Stimulated activated CD4-positive, alpha-beta T cell treated with anti-CD3 and anti-CD28 coated beads, Interleukin-4, amount 100 ng/mL, for 24 hours (primary cell): ENCODE results near the gene LAMB1.
"Not testable (repeated sequence)": the region's sequence is repeated elsewhere in the genome, so short reads cannot be mapped to it uniquely, and the experiment has no call there.

Experiments used
- DNase-seq: peaks from one replicate; pipeline ENCODE4 v3.0.0-alpha.2; 2020

LAMB1 gene

DNA sequence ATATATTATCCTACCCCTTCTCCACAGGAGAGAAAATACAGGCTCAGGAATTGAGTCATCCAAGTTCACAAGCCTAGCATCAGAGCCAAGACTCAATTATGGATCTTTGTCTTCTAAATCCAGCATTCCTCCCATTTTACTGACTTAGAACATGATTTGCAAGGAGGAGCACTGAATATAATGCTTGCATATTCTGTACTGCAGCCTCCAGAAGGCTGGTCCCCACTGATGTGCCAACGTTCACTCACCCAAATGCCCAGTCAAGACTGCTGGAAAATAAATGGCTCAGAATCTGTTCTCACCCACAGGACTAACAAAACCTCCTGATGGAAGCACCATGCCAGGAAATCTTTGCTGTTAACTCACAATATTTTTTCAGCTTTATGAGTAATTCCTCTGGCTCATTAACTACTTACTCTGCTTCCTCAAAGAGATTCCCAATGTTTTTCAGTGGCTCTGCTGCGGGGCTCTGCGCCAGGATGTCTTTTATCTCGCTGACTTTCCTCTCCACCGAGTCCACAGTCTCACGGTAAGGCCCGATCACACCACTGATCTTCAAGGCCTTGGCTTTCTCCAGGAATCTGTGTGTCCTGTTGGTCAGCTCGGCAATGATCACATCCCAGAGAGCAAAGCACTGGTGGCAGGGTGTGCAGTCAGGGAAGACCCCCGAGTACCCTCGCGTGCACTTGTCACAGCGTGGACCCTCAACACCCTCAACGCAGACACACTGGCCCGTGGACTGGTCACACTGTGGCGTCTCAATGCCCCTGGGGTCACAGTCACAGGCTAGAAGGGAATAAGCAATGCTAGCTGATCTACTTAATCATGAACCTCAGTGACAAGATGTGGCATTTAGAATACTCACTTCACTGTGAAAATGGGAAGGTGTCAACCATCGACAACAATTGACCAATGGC lies 63.1 kb downstream of the LAMB1 start:
- no peak for DNase-seq

DNA sequence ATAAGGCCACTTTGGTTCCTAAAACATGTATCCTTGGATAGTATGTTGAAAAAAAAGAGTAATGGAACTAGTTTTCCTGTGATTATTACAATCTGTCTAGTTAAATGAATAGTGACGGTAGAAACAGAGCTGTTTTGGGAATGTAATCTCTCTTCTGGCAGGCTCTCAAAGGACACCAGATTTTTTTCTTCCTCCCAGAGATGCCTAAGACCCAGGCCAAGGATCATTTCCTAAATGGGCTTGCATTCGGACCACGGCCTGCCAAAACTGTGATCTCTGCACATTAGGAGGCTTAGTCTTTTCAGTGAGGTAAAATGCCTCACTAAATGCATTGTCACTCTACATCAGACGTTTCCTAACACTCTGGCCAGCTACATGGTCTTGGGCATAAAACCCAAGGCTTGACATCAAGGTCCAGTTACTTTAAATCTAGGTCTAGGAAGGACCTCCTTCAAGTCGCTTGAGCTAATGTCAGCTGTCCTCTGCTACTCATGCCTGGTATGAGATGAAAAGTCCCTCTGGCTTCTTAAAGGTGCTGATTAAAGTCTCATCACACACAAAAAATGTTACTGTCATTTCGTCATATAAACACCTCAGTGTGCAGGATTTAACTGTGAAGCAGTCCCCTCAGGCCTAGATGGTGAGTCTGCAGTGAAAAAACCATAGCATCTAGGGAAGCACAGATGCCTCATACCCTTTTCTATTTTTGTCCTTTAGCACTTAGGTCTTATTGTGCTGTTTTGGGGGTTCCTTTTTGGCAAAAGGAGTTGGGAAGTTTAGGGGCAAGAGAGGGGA lies 64.3 kb downstream of the LAMB1 start:
- DNase-seq = no peak

DNA sequence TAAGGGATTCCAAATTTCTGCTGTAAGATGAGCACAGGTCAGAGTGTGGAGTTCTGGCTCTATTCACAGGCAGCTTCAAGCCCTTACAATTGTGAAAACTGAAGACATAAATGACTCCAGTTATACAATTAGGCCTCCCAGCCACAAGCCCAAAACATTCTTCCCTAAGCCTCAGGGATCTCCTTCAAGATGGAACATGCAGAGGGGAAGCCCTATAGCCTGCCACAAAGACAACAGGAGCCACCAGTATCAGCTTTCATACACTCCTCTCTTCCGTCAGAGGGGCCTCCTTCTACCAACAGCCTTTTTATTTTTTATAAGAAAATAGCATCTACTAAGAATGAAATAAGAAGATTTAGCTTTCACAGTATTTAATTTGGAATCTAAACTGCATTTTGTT lies 65.4 kb downstream of the LAMB1 start:
- no peak for DNase-seq

DNA sequence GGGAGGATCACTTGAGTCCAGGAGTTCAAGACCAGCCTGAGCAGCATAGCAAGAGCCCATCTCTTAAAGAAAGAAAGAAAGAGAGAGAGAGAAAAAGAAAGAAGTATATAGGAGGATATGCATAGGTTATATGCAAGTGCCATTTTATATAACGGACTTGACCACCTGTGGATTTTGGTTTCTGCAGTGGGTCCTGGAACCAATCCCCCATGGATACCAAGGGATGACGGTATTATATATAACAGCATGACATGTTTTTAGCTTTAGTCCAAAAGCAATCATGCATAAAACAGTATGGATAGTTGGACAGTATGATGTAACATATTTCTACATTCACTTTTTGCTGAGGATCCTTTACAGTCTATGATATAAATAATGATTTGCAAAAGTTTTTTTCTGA lies 66.6 kb downstream of the LAMB1 start:
- DNase-seq = no peak

DNA sequence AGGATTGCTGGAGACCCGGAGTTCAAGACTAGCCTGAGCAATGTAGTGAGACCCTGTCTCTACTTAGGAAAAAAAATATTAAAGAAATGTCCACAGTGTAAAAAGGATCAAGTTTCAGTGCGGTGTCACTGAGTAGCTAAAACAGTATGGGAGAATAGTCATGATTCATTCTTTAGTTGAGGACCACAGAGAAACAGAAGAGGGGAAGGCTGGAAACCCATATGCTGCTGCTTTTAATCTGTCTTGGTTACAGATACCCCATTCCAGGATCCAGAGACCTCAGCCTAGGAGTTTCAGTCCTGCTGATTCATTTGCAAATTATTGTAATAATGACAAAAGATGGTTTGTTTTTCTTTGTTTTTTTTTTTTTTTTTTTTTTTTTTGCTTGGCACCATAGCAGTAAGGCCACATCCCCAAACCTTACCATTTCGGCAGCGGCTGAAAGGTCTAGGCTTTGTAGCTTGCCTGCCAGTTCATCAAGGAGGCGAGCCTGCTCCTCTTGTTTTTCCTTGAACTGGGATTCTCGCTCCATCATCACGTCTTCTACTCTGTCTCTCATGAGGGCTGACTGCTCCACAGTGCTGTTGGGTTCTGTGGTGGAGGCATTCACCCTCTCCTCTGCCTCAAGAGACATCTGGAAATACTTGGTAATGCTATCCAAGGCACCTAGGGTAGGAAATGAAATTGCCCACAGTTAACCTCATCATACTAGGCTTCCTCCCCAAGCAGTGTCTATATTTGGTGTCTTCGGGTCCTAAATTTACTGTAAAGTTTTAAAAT lies 67.8 kb downstream of the LAMB1 start:
- no peak for DNase-seq

DNA sequence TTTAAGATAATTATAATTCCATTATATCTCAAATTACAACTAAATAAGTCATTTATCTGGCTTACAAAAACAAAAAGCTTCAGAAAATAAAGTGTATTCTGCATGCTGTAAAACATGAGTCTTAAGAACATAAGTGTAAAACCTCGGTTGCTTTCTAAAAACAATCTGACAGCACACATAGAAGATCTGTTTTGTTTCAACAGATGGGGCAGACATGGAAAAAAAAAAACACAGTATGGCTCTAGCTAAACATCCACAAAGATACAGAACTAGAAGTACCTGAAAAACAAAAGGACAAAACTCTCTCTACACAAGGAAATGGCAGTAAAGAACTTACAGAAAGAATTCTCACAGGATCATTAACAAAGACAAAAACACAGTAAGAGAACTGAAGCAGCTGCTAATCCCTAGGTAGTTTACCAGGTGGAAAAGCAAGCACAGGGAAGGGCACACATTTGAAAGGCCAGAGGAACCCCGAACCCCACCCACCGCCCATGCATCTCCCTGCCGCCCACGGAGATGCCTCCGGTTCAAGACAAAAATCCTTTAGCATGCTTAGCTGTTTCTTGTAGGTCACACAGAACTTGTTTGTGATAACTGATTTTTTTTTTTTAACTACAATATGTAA lies 69.5 kb downstream of the LAMB1 start:
- DNase-seq = no peak

DNA sequence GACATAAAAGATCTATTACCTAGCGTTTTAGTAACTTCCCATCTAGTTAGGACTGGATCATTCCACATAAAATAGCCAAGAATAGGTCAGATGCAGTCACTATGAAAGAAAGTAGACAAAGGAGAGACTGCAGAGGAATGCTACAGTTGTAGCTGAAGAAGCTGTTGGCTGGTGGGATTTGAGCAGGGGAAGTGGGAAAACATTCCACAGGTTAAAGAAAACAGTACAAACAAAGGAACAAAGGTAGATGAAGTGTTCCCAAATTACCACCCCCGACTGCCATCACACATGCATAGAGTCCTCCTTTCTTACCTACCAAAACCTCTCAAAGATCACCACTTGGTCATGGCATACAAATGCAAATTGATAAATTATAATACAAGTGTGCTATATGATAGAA lies 70.2 kb downstream of the LAMB1 start:
- no peak for DNase-seq

DNA sequence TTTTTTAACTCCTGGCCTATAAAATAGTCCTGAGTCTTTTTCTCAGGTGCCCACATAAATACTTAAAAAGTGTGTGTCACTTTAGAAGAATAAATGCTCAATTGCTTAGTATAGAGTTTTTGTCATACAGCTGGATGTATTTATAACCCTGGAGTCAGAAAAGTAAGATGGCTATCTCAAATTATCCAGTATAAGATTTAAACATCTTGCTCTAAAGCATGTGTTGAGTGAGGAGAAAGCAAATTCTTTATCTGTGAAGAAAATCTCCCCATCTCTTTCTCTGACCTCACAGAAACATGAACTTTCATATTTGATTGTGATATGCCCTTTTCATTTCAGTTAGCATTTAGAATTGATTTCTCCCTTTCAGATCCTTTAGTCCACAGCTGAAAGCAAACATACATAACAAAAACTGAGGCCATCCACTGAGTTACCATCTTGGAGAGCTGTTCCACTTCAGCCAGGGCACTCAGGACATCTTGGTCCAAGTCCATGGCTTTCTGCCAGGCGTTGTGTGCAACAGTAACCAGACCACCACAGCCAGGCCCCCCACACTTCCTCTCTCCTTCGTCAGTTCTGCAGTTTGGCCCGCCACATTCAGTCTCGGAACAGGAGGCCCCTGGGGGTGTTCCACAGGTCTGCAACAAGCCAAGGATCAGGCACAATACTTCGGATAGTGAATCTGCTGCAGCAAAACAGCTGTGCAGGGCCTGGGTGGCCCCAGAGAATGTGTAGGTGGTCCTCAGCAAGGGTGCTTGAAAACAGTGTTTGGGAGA lies 71.0 kb downstream of the LAMB1 start:
- DNase-seq = no peak

DNA sequence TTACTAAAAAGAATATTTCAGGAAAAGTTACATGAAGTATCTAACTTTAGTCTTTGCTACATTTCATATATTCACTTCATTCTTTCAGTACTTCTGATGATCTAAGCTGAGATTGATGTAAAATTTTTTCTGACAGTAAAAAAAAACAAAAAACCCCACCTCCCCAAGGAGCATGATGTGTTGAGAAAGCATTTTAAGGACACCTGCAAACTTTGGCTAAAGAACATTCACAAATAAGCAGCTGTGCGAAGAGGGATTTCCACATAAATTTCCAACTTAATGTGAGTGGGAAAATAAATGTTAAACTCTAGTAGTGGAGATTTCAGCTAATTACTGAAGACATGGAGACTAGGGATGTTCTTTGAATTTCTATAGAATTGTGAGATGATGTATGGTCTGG lies 76.5 kb downstream of the LAMB1 start:
- DNase-seq = no peak

DNA sequence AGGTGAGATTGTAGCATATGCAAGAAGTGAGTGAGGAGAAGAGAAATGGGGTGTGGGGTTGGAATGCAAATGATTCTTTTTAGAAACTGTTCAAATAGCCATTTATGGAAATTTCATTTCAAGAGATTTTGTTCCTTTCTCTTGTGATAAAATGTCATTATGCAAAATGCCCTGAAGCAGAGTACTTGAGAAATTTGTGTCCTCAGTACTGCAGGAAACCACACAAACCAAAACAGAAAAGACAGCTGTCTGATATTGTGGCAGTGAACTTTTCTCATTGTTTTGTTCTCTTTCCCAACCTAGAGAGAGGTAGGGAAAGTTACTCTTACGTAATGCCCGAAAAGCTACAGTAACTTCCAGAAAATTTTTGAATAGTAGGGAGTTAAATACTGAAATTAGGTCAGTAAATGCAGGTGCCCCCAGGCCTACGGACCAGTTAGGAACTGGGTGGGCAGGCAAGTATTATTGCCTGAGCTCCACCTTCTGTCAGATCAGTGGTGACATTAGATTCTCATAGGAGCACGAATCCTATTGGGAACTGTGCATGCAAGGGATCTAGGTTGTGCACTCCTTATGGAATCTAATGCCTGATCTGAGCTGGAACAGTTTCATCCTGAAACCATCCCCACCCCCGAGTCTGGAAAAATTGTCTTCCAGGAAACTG lies 78.0 kb downstream of the LAMB1 start:
- no peak for DNase-seq

DNA sequence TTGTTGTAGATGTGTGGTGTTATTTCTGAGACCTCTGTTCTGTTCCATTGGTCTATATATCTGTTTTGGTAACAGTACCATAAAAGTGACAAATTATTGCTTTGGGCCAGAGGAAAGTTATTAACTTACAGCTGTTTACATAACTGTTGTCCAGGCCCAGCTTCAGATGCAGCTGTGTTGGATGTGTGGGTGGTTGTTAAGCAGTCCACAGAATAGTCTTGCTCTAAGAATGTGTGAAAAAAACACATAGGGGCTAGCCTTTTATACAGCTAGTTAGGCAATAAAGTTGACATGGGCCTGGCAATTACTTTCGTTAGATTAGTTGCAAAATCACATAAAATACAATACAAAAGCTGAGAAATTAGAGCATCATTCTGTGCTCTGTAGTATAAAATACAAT lies 80.1 kb downstream of the LAMB1 start:
- no peak for DNase-seq

DNA sequence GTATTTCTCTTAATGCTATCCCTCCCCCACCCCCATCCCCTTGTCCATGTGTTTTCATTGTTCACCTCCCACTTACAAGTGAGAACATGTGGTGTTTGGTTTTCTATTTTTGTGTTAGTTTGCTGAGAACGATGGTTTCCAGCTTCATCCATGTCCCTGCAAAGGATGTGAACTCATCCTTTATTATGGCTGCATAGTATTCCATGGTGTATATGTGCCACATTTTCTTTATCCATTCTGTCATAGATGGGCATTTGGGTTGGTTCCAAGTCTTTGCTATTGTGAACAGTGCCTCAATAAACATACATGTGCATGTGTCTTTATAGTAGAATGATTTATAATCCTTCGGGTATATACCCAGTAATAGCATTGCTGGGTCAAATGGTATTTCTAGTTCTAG lies 81.1 kb downstream of the LAMB1 start:
- DNase-seq = not testable (repeated sequence)

DNA sequence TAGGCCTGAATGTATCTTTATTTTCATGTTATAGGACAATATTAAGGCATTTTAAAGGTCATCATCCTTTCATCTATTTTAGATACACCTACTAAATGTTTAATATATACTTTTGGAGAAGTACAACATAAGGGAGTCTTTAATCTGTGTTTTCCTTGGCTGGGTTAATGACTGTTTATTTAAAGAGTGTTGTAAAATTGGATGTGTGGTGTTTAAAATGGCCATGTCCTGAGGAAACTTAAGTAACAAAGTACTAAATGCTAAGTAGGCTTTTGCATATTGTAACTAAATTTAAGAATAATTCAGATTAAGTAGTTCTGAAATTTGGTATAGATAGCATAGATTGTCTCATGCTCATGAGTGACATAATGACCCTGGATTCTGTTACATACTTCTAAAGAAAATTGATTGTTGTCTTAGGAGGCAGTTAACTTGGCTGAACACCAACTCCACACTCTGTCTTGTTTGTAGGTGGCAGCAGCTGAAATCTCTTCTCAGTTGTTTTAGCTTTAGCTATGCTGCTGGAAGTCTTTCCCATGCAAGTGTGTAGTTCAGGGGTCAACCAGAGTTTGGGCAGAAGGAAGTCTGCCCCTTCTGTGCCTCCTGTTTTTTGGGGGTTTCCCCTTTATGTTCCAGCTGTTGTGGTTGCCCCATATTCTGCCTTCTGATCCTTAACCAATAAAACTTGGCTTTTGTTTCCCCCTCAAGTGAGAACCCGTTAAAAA lies 82.8 kb downstream of the LAMB1 start:
- DNase-seq = no peak

DNA sequence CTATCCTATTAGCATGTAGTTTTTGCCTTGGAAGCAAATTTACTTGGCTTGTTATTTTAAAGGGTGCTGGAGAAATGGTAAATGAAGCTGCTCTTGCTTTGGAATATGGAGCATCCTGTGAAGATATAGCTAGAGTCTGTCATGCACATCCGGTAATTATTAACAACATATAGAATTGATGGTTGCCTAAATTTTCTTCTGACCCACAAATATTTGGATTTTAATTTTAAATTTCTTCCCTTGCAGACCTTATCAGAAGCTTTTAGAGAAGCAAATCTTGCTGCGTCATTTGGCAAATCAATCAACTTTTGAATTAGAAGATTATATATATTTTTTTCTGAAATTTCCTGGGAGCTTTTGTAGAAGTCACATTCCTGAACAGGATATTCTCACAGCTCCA lies 84.0 kb downstream of the LAMB1 start:
- DNase-seq = no peak

DNA sequence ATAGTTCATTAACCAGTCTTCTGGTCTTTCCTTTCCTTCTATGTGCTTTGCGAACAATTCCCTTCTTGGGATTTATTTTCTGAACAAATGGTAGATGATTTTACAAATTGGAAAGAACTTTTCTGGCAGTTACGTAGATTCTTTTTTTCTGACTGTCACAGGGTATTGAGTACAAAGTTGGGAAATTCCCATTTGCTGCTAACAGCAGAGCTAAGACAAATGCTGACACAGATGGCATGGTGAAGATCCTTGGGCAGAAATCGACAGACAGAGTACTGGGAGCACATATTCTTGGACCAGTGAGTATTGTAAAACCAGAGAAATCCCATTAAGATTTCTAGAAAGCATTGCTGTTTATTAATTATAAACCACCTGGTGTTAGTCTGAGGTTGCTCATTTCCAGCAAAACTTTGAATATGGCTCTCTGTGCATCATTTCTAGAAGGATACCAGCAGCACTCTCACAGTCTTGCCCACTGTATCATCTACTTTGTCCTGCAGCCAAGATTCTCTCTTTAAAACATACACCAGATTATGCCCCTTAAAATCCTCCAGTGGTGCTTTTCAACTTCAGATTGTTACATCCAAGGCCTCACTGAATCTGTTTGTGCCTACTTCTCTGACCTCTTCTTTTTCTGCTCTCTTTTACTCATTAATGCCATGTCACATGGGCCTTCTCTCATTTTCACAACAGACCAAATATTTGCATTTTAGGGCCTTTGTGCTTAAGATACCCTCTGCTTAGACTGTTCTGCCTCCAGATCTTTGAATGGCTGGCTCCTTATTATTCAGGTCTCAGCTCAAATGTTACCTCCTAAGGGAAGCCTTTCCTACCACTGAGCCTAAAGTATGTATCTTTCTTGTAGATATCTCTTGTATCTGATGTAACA lies 85.0 kb downstream of the LAMB1 start:
- DNase-seq = no peak

DNA sequence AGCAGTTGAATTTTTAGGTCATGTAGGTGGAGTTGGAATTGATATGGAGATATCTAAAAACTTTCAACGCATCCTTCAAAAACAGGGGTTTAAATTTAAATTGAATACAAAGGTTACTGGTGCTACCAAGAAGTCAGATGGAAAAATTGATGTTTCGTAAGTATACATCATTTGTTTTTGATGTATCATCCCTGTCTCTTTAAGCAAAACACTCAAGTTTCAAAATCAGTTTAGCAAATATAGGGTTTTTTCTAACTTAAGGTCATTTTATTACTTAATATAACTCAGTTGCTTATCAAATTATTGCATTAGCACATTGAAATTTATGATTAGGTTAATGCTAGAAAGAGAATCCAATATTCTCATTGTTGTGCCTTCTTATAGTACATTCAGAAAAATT lies 87.4 kb downstream of the LAMB1 start:
- no peak for DNase-seq

DNA sequence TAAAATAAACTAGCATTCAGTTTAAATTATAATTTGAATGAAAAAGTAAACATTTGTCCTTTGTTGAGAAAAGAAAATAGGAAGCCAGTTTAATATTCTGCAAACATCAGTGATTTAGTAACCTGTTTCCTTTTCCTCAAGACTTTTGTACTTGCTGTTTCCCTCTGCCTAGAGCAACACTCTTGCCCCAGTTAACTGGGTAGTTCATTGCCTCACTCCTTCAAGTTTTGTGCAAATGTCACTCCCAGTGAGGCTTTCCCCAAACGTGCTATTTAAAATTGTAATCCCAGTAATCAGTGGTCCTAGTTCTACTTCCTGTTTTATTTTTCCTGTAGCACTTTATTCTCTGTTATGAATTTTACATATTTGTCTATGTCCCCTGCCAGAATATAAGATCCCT lies 88.1 kb downstream of the LAMB1 start:
- no peak for DNase-seq

DNA sequence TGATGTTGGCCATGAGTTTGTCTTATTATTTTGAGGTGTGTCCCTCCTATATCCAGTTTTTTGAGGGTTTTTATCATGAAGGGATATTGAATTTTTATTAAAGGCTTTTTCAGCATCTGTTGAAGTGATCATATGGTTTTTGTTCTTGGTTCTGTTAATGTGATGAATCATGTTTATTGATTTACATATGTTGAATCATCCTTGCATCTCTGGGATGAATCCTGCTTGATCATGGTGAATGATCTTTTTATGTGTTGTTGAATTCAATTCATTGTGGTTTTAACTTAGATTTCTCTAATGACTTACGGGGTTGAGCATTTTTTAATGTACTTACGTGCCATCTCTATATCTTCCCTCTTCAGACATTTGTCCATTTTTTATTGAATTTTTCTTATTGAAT lies 89.1 kb downstream of the LAMB1 start:
- no peak for DNase-seq

DNA sequence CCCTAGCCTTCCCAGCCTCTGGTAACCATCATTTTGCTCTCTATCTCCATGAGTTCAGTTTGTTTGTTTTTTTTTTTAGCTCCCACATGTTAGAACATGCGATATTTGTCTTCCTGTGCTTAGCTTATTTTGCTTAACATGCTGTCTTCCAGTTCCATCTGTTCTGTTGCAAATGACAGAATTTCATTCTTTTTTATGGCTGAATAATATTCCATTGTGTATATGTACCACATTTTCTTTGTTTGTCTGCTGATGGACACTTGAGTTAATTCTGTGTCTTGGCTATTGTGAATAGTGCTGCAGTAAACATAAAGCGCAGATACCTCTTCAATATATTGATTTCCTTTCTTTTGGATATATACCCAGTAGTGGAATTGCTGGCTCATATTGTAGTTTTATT lies 91.0 kb downstream of the LAMB1 start:
- no peak for DNase-seq

DNA sequence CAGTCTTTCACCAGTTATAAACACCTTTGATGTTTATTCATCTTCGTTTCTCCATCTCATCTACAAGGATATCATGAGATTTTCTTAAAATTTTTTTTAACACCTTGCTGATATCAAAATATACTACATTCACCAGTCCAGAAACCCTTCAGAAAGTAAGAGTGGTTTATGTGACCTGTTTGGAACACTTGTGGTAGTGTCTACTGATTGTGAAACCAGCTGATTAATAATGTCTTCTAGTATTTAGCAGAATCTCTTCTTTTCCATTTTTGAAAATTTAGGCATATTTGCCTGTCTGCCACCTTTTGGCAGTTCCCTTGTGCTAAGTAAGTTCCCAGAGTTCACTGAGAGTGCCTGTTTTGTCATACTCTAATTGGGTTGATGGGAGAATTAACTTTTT lies 93.5 kb downstream of the LAMB1 start:
- DNase-seq = no peak
